ENCODE measurements around the gene CRELD1. TPM values are rescaled to one million over a fixed set of nuclear protein-coding genes. Genes with fewer than 3 reads are reported as not detected.
A peak's percentile ranks its signal among the peaks of the same experiment; 100 is the strongest.

Gene CRELD1
- total and polyA plus RNA-seq, 2 of the 13 experiments (the other 11 are each of a cell fraction or from before 2014, with no cell fraction given) = 27.1 to 61.9 TPM

DNA sequence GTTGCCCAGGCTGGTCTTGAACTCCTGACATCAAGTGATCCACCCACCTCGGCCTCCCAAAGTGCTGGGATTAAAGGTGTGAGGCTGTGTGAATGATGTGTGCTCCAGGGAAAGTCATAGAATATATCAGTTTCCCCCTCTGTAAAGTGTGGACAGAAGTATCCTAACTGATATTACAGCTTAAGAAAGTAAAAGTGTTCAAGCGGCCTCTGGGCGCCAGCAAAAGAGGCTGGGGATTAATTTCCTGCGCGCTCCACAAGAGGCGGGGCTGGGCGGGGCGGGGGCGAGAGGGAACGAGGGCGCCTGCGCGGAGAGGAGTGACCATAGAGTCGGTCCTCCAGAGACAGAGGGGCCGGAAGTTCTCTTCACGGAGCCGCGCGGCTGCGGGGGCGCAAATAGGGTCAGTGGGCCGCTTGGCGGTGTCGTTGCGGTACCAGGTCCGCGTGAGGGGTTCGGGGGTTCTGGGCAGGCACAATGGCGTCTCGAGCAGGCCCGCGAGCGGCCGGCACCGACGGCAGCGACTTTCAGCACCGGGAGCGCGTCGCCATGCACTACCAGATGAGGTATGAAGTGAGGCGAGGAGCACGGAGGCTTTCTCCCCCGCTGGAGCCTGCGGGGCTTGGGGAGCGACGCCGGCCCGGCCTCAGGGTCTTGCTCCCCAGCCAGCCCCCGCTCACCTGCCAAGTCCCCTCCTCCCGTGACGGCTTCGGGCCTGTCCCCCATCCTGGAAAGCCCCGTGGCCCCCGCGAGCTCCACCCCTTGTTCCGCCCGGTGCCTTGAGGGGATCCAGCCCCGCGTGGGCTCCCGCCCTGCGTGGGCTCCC lies 43.2 kb upstream of the CRELD1 start, which contains the start of gene JAGN1 (continued):
- TF ChIP-seq NAIF1 (CRISPR knock-in tag; IDR thresholded peaks at IDR 0.05; ENCODE audit: borderline replicate concordance) = 0 out of 2 replicates have a peak, but pooled peaks have one; percentile 24
- TF ChIP-seq ZNF839 (CRISPR knock-in tag; IDR thresholded peaks at IDR 0.05; ENCODE audit: borderline replicate concordance) = peak; percentile 75; the same call in 1 of the 2 replicates
- TF ChIP-seq ZNF350 (CRISPR knock-in tag; IDR thresholded peaks at IDR 0.05; ENCODE audit: borderline replicate concordance, low read depth) = peak; percentile 78; the same call in 1 of the 2 replicates
- 0 out of 2 replicates have a peak, but pooled peaks have one; percentile 52 for TF ChIP-seq ZNF713 (CRISPR knock-in tag; IDR thresholded peaks at IDR 0.05)
- peak; percentile 94 for TF ChIP-seq ZFP90 (CRISPR knock-in tag; IDR thresholded peaks at IDR 0.05; ENCODE audit: borderline replicate concordance)
- TF ChIP-seq HBP1 (CRISPR knock-in tag; IDR thresholded peaks at IDR 0.05; ENCODE audit: low read depth) = peak; percentile 64; the same call in 1 of the 2 replicates
- TF ChIP-seq, protein P1, sequence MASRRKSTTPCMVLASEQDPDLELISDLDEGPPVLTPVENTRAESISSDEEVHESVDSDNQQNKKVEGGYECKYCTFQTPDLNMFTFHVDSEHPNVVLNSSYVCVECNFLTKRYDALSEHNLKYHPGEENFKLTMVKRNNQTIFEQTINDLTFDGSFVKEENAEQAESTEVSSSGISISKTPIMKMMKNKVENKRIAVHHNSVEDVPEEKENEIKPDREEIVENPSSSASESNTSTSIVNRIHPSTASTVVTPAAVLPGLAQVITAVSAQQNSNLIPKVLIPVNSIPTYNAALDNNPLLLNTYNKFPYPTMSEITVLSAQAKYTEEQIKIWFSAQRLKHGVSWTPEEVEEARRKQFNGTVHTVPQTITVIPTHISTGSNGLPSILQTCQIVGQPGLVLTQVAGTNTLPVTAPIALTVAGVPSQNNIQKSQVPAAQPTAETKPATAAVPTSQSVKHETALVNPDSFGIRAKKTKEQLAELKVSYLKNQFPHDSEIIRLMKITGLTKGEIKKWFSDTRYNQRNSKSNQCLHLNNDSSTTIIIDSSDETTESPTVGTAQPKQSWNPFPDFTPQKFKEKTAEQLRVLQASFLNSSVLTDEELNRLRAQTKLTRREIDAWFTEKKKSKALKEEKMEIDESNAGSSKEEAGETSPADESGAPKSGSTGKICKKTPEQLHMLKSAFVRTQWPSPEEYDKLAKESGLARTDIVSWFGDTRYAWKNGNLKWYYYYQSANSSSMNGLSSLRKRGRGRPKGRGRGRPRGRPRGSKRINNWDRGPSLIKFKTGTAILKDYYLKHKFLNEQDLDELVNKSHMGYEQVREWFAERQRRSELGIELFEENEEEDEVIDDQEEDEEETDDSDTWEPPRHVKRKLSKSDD (CRISPR knock-in tag; IDR thresholded peaks at IDR 0.05; ENCODE audit: low read depth) = peak; percentile 91; the same call in 1 of the 2 replicates
- TF ChIP-seq KMT2B (CRISPR knock-in tag; IDR thresholded peaks at IDR 0.05) = peak; percentile 87
- no peak for TF ChIP-seq SUZ12 (IDR thresholded peaks at IDR 0.05; ENCODE audit: low read depth, low read length)
- no peak for TF ChIP-seq ZNF678 (CRISPR knock-in tag; IDR thresholded peaks at IDR 0.05)
- peak; percentile 79 for TF ChIP-seq FOXC1 (CRISPR knock-in tag; IDR thresholded peaks at IDR 0.05; ENCODE audit: borderline replicate concordance)
- peak; percentile 83 for TF ChIP-seq ELF1 (CRISPR knock-in tag; IDR thresholded peaks at IDR 0.05)
- TF ChIP-seq POGZ (CRISPR knock-in tag; IDR thresholded peaks at IDR 0.05) = peak; percentile 69
- TF ChIP-seq, protein P2, sequence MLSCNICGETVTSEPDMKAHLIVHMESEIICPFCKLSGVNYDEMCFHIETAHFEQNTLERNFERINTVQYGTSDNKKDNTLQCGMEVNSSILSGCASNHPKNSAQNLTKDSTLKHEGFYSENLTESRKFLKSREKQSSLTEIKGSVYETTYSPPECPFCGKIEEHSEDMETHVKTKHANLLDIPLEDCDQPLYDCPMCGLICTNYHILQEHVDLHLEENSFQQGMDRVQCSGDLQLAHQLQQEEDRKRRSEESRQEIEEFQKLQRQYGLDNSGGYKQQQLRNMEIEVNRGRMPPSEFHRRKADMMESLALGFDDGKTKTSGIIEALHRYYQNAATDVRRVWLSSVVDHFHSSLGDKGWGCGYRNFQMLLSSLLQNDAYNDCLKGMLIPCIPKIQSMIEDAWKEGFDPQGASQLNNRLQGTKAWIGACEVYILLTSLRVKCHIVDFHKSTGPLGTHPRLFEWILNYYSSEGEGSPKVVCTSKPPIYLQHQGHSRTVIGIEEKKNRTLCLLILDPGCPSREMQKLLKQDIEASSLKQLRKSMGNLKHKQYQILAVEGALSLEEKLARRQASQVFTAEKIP (CRISPR knock-in tag; IDR thresholded peaks at IDR 0.05; ENCODE audit: borderline replicate concordance) = no peak
- TF ChIP-seq NFYC (CRISPR knock-in tag; IDR thresholded peaks at IDR 0.05) = no peak; the same call in 1 of the 2 replicates
- no peak for TF ChIP-seq GTF2F1 (IDR thresholded peaks at IDR 0.05; ENCODE audit: low read length)
- peak; percentile 86 for TF ChIP-seq ZNF766 (CRISPR knock-in tag; IDR thresholded peaks at IDR 0.05; ENCODE audit: borderline replicate concordance)
- peak; percentile 69 for TF ChIP-seq ZNF747 (CRISPR knock-in tag; IDR thresholded peaks at IDR 0.05; ENCODE audit: borderline replicate concordance)
- TF ChIP-seq DR1 (CRISPR knock-in tag; IDR thresholded peaks at IDR 0.05) = peak; percentile 86
- TF ChIP-seq SSRP1 (CRISPR knock-in tag; IDR thresholded peaks at IDR 0.05) = no peak
- peak; percentile 87; the same call in 1 of the 2 replicates for TF ChIP-seq HDAC1 (CRISPR knock-in tag; IDR thresholded peaks at IDR 0.05)
